Nephron progenitor cell (in vitro differentiated cells): Measurements from ENCODE around the gene SCMH1.
"Not testable (repeated sequence)": the region's sequence is repeated elsewhere in the genome, so short reads cannot be mapped to it uniquely, and the experiment has no call there.

Experiments
- DNase-seq: peaks from one replicate; pipeline ENCODE4 v3.0.0; 2021
- H3K27ac Mint-ChIP-seq: 2 replicates; pipeline ENCODE4 v1.8.0; 2021; ENCODE audit warnings: mild to moderate bottlenecking, moderate library complexity, mixed read lengths
- H3K27me3 Mint-ChIP-seq: 2 replicates; pipeline ENCODE4 v1.8.0; 2021; ENCODE audit warnings: mild to moderate bottlenecking, low read depth, mixed read lengths; ENCODE audit not compliant: poor library complexity
- H3K36me3 Mint-ChIP-seq: 2 replicates; pipeline ENCODE4 v1.8.0; 2021; ENCODE audit warnings: low read depth, mixed read lengths
- H3K4me1 Mint-ChIP-seq: 2 replicates; pipeline ENCODE4 v1.8.0; 2021; ENCODE audit warnings: mixed read lengths
- H3K4me3 Mint-ChIP-seq: 2 replicates; pipeline ENCODE4 v1.8.0; 2021; ENCODE audit warnings: mild to moderate bottlenecking, moderate library complexity, mixed read lengths
- H3K9me3 Mint-ChIP-seq: 2 replicates; pipeline ENCODE4 v1.8.0; 2021; ENCODE audit warnings: mild to moderate bottlenecking, moderate library complexity, mixed read lengths
- TF ChIP-seq, protein P1 (sequence below): fragments of 200-600 bp; sonication (generic); IDR thresholded peaks from 2 replicates; pipeline ENCODE4 v1.5.0; 2021; ENCODE audit warnings: antibody characterized with exemption

SCMH1 gene

DNA sequence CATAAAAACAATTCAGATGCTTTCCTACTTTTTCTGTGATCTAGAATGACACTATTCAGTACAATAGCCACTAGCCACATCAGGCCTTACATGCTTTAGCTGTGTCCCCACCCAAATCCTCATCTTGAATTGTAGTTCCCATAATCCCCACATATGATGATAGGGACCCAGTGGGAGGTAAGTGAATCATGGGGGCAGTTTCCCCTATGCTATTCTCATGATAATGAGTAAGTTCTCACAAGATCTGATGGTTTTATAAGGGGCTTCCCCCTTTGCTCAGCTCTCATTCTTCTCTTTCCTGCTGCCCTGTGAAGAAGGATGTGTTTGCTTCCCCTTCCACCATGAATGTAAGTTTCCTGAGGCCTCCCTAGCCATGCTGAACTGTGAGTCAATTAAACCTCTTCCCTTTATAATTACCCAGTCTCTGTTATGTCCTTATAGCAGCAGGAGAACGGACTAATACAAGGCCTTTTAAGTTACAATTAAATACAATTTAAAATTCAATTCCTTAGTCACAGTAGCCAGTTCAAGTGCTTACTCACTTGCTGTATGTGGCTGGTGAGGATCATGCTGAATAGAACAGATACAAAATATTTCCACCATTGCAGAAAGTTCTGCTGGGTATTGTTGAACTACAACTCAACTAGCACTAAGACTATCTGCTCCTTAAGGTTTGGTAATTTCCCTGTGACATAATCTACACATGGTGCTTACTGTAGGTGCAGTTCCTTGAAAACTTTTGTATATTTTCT, 106.7 kb downstream of the SCMH1 start:
- DNase-seq: no peak
- Mint-ChIP-seq H3K4me3 (no peak overlapping the region), H3K36me3 (peaks cover 97% of the 10 kb centered on the region), H3K27me3 (no peaks in the 10 kb centered on the region), H3K4me1 (no peaks in the 10 kb centered on the region), H3K9me3 (peaks cover 46% of the 10 kb centered on the region), H3K27ac (no peak overlapping the region)
- TF ChIP-seq, protein P1, sequence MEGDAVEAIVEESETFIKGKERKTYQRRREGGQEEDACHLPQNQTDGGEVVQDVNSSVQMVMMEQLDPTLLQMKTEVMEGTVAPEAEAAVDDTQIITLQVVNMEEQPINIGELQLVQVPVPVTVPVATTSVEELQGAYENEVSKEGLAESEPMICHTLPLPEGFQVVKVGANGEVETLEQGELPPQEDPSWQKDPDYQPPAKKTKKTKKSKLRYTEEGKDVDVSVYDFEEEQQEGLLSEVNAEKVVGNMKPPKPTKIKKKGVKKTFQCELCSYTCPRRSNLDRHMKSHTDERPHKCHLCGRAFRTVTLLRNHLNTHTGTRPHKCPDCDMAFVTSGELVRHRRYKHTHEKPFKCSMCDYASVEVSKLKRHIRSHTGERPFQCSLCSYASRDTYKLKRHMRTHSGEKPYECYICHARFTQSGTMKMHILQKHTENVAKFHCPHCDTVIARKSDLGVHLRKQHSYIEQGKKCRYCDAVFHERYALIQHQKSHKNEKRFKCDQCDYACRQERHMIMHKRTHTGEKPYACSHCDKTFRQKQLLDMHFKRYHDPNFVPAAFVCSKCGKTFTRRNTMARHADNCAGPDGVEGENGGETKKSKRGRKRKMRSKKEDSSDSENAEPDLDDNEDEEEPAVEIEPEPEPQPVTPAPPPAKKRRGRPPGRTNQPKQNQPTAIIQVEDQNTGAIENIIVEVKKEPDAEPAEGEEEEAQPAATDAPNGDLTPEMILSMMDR: no peak

DNA sequence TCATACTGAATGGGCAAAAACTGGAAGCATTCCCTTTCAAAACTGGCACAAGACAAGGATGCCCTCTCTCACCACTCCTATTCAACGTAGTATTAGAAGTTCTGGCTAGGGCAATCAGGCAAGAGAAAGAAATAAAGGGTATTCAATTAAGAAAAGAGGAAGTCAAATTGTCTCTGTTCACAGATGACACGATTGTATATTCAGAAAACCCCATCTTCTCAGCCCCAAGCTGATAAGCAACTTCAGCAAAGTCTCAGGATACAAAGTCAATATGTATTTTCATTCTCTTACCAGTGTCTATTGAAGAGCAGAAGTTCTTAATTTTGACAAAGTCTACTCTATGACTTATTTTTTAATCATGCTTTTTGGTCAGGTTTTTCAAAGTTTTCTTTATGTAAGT, 107.8 kb downstream of the SCMH1 start:
- peaks cover 37% of the 10 kb centered on the region for H3K9me3 Mint-ChIP-seq
- not testable (repeated sequence) for H3K27ac Mint-ChIP-seq, H3K4me3 Mint-ChIP-seq

GRCh38 chr1:41122851-41123518, 119.1 kb downstream of the SCMH1 start:
- Mint-ChIP-seq H3K4me1 (peaks cover 7% of the 10 kb centered on the region), H3K9me3 (peaks cover under 1% of the 10 kb centered on the region), H3K27me3 (no peaks in the 10 kb centered on the region), H3K27ac (no peak overlapping the region), H3K36me3 (peaks cover 25% of the 10 kb centered on the region), H3K4me3 (no peak overlapping the region)
- TF ChIP-seq, protein P1: peak; percentile 42
- peak; percentile 7 for DNase-seq

More for the DNA sequence above, 107.8 kb downstream of the SCMH1 start:
- H3K36me3 Mint-ChIP-seq: peaks cover 95% of the 10 kb centered on the region
- not testable (repeated sequence) for H3K4me1 Mint-ChIP-seq, DNase-seq, H3K27me3 Mint-ChIP-seq

- TF ChIP-seq, protein P1: no peak
- H3K9me3 Mint-ChIP-seq: peaks cover 7% of the 10 kb centered on the region
- H3K27ac Mint-ChIP-seq: no peak overlapping the region
- H3K36me3 Mint-ChIP-seq: peaks cover 33% of the 10 kb centered on the region
- H3K4me3 Mint-ChIP-seq: no peak overlapping the region
- DNase-seq: no peak
- peaks cover 7% of the 10 kb centered on the region for H3K4me1 Mint-ChIP-seq
- H3K27me3 Mint-ChIP-seq: no peaks in the 10 kb centered on the region
Observed at GRCh38 chr1:41122148-41122547, 120.0 kb downstream of the SCMH1 start.

- TF ChIP-seq, protein P1: no peak
- Mint-ChIP-seq H3K36me3 (peaks cover 60% of the 10 kb centered on the region), H3K27ac (no peak overlapping the region), H3K4me1 (peaks cover 7% of the 10 kb centered on the region), H3K4me3 (no peak overlapping the region), H3K9me3 (peaks cover 7% of the 10 kb centered on the region), H3K27me3 (no peaks in the 10 kb centered on the region)
- no peak for DNase-seq
Observed at GRCh38 chr1:41118645-41119044, 123.5 kb downstream of the SCMH1 start.

DNA sequence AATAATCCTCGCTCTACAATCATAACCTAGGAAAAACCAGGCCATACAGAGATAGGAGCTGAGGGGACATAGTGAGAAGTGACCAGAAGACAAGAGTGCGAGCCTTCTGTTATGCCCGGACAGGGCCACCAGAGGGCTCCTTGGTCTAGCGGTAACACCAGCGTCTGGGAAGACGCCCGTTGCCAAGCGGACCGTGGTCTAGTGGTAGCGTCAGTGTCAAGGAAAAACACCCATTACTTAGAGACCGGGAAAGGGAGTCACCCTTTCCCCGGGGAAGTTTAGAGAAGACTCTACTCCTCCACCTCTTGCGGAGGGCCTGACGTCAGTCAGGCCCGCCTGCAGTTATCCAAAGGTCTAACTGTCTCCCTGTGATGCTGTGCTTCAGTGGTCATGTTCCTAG, 124.9 kb downstream of the SCMH1 start:
- H3K27me3 Mint-ChIP-seq, H3K4me3 Mint-ChIP-seq, DNase-seq, H3K9me3 Mint-ChIP-seq, H3K4me1 Mint-ChIP-seq, H3K27ac Mint-ChIP-seq: not testable (repeated sequence)
- H3K36me3 Mint-ChIP-seq: peaks cover 67% of the 10 kb centered on the region
